Neural progenitor cell (in vitro differentiated cells): ENCODE results near the gene KLHDC9. TPM values are rescaled to one million over a fixed set of nuclear protein-coding genes. Genes with fewer than 3 reads are reported as not detected.

Experiments used
- DNase-seq: peaks from one replicate; pipeline ENCODE4 v3.0.0-alpha.2; 2016; ENCODE audit warnings: low spot score
- H2AFZ ChIP-seq: fragments of 200-600 bp; sonication (generic); replicated peaks from 2 replicates; pipeline ENCODE4 v1.6.1; 2016; ENCODE audit warnings: antibody characterized with exemption
- H3F3A ChIP-seq: fragments of 200-600 bp; sonication (generic); 2 replicates; pipeline ENCODE4 v1.6.1; 2016; ENCODE audit warnings: antibody characterized with exemption, low read depth
- H3K27ac ChIP-seq: fragments of 200-600 bp; sonication (generic); 2 replicates; pipeline ENCODE4 v1.5.1; 2016; ENCODE audit warnings: mild to moderate bottlenecking
- H3K27me3 ChIP-seq: fragments of 200-600 bp; sonication (generic); 2 replicates; pipeline ENCODE4 v1.6.1; 2016; ENCODE audit warnings: mild to moderate bottlenecking, moderate library complexity
- H3K36me3 ChIP-seq: fragments of 200-600 bp; sonication (generic); 2 replicates; pipeline ENCODE4 v1.5.1; 2016
- H3K4me1 ChIP-seq: fragments of 200-600 bp; sonication (generic); 2 replicates; pipeline ENCODE4 v1.6.1; 2016; ENCODE audit warnings: mixed run types
- H3K4me2 ChIP-seq: fragments of 200-600 bp; sonication (generic); 2 replicates; pipeline ENCODE4 v1.6.1; 2016
- H3K4me3 ChIP-seq: fragments of 200-600 bp; sonication (generic); 2 replicates; pipeline ENCODE4 v1.5.1; 2016
- H3K79me2 ChIP-seq: fragments of 200-600 bp; sonication (generic); 2 replicates; pipeline ENCODE4 v1.6.1; 2016; ENCODE audit warnings: low read depth
- H3K9ac ChIP-seq: fragments of 200-600 bp; sonication (generic); 2 replicates; pipeline ENCODE4 v1.6.1; 2016
- H3K9me3 ChIP-seq: fragments of 200-600 bp; sonication (generic); 2 replicates; pipeline ENCODE4 v1.5.1; 2016; ENCODE audit warnings: low read depth
- H4K20me1 ChIP-seq: fragments of 200-600 bp; sonication (generic); 2 replicates; pipeline ENCODE4 v1.6.1; 2016; ENCODE audit warnings: low read depth
- H3K27ac Mint-ChIP-seq: 3 replicates; pipeline ENCODE4 v1.8.0; 2021; ENCODE audit warnings: mixed read lengths
- H3K27me3 Mint-ChIP-seq: 2 replicates; pipeline ENCODE4 v1.8.0; 2022; ENCODE audit warnings: low read depth, mild to moderate bottlenecking, inconsistent platforms, moderate library complexity, mixed read lengths; ENCODE audit not compliant: insufficient read depth
- H3K36me3 Mint-ChIP-seq: 3 replicates; pipeline ENCODE4 v1.8.0; 2021; ENCODE audit warnings: mixed read lengths
- H3K4me1 Mint-ChIP-seq: 3 replicates; pipeline ENCODE4 v1.8.0; 2021; ENCODE audit warnings: mixed read lengths
- H3K4me3 Mint-ChIP-seq: 3 replicates; pipeline ENCODE4 v1.8.0; 2021; ENCODE audit warnings: mild to moderate bottlenecking, moderate library complexity, mixed read lengths
- H3K9me3 Mint-ChIP-seq: 3 replicates; pipeline ENCODE4 v1.8.0; 2020; ENCODE audit warnings: mixed read lengths
- EZH2 ChIP-seq: fragments of 200-600 bp; sonication (generic); IDR thresholded peaks from 2 replicates; pipeline ENCODE4 v1.6.1; 2017; ENCODE audit warnings: antibody characterized with exemption, mild to moderate bottlenecking, moderate library complexity
- EZH2phosphoT487 ChIP-seq: fragments of 200-600 bp; sonication (generic); IDR thresholded peaks from 2 replicates; pipeline ENCODE4 v1.6.1; 2017; ENCODE audit warnings: antibody characterized with exemption
- total RNA-seq: library from RNA; depleted of rRNA; stranded (reverse); fragments of >200 nt; gene quantifications from 2 replicates; pipeline ENCODE4 v1.2.3, GENCODE V29; 2015; ENCODE audit warnings: low replicate concordance
- TF ChIP-seq, protein P1 (sequence below): fragments of 200-600 bp; sonication (generic); IDR thresholded peaks from 2 replicates; pipeline ENCODE4 v1.5.1; 2017; ENCODE audit warnings: antibody characterized with exemption, mild to moderate bottlenecking

KLHDC9 gene
- total RNA-seq, 1 donor from 2014 or later, result 12.6 TPM

DNA sequence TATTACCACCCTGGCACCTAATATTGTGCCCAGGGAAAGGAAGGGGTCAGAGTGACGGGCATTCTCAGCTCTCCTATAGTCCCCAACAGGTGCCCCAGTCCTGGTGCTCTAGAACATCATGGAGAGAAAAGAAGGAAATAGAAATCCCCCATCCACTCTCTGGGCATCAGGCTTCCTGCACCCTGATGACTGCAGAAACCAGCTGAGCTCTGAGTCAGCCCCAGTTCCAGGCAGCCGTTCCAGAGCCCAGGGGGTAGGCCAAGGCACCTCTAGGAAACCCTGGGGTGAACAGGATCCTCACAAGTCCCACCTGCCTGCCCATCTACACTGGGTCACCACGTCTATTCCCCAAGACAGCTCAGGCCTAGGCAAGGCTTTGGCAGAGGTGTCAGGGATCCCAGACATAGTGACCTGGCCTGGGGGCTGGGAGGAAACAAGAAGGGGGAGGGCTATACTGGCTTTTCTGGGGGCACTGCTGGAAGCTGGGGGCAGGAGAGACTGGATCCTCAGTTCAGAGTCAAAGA lies 9.5 kb upstream of the KLHDC9 start:
- no peak overlapping the region for H3K27ac ChIP-seq
- no peaks in the 10 kb centered on the region for H4K20me1 ChIP-seq
- H2AFZ ChIP-seq, result no peak overlapping the region
- no peaks in the 10 kb centered on the region for H3F3A ChIP-seq
- H3K4me2 ChIP-seq, result no peak overlapping the region
- DNase-seq, result no peak
- no peaks in the 10 kb centered on the region for H3K9me3 ChIP-seq
- Mint-ChIP-seq H3K4me1 (peaks cover 19% of the 10 kb centered on the region), H3K27me3 (peaks cover 6% of the 10 kb centered on the region), H3K9me3 (no peaks in the 10 kb centered on the region), H3K27ac (peak overlapping the region; percentile 3), H3K36me3 (no peaks in the 10 kb centered on the region), H3K4me3 (no peak overlapping the region)
- no peaks in the 10 kb centered on the region for H3K79me2 ChIP-seq
- H3K27me3 ChIP-seq, result no peaks in the 10 kb centered on the region
- H3K36me3 ChIP-seq, result no peaks in the 10 kb centered on the region
- TF ChIP-seq, protein P1, sequence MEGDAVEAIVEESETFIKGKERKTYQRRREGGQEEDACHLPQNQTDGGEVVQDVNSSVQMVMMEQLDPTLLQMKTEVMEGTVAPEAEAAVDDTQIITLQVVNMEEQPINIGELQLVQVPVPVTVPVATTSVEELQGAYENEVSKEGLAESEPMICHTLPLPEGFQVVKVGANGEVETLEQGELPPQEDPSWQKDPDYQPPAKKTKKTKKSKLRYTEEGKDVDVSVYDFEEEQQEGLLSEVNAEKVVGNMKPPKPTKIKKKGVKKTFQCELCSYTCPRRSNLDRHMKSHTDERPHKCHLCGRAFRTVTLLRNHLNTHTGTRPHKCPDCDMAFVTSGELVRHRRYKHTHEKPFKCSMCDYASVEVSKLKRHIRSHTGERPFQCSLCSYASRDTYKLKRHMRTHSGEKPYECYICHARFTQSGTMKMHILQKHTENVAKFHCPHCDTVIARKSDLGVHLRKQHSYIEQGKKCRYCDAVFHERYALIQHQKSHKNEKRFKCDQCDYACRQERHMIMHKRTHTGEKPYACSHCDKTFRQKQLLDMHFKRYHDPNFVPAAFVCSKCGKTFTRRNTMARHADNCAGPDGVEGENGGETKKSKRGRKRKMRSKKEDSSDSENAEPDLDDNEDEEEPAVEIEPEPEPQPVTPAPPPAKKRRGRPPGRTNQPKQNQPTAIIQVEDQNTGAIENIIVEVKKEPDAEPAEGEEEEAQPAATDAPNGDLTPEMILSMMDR, result no peak
- TF ChIP-seq EZH2, result no peak
- no peak for TF ChIP-seq EZH2phosphoT487
- no peak overlapping the region for H3K4me3 ChIP-seq
- no peak overlapping the region for H3K9ac ChIP-seq
- peaks cover 11% of the 10 kb centered on the region for H3K4me1 ChIP-seq

GRCh38 chr1:161089251-161089924 lies 8.8 kb upstream of the KLHDC9 start, which contains the start of gene NECTIN4:
NECTIN4 (minus strand) TSS chr1:161089558; CDS start chr1:161089296, 262 bp downstream.
- Histone ChIP-seq H3K79me2 (no peaks in the 10 kb centered on the region), H3K27ac (no peak within 1 kb of the TSS), H3K4me2 (no peak within 1 kb of the TSS), H3K36me3 (no peaks in the 10 kb centered on the region), H3K27me3 (no peaks in the 10 kb centered on the region), H3K4me1 (peaks cover 11% of the 10 kb centered on the region), H3K9me3 (no peaks in the 10 kb centered on the region), H3K4me3 (no peak within 1 kb of the TSS), H3F3A (no peaks in the 10 kb centered on the region), H3K9ac (no peak within 1 kb of the TSS), H4K20me1 (no peaks in the 10 kb centered on the region), H2AFZ (no peak within 1 kb of the TSS)
- H3K4me1 Mint-ChIP-seq, result peaks cover 13% of the 10 kb centered on the region
- TF ChIP-seq EZH2 (no peak), EZH2phosphoT487 (no peak)
- TF ChIP-seq, protein P1, result no peak
- H3K9me3 Mint-ChIP-seq, result no peaks in the 10 kb centered on the region
- no peak within 1 kb of the TSS for H3K4me3 Mint-ChIP-seq
- H3K36me3 Mint-ChIP-seq, result no peaks in the 10 kb centered on the region
- H3K27me3 Mint-ChIP-seq, result peaks cover 2% of the 10 kb centered on the region
- no peak for DNase-seq
- H3K27ac Mint-ChIP-seq, result peak within 1 kb of the TSS; percentile 3

DNA sequence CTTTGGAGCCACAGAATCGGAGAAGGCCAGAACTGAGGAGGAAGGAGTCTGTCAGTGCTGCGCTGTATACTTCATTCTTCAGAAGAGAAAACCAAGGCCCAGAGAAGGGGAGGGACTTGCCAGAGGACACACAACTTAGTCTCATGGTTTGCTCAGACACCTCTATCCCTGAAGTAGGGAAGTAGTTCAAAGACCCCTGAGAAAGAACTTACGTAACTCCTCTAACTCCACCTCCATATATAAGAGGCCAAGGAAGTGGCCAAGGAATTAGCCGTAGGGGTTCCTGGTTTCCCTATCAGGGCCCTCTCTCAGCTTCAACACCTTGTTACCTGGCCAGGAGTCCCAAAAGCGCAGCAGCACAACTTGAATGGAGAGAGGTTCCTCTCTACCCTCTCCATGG lies 8.2 kb upstream of the KLHDC9 start:
- peaks cover 2% of the 10 kb centered on the region for H3K27me3 Mint-ChIP-seq
- H3K27ac Mint-ChIP-seq, result no peak overlapping the region
- Histone ChIP-seq H3K4me2 (no peak overlapping the region), H3K36me3 (no peaks in the 10 kb centered on the region), H3K9me3 (no peaks in the 10 kb centered on the region), H3K9ac (no peak overlapping the region), H3K27ac (no peak overlapping the region), H3K4me3 (no peak overlapping the region), H3K79me2 (no peaks in the 10 kb centered on the region), H3F3A (no peaks in the 10 kb centered on the region), H3K27me3 (no peaks in the 10 kb centered on the region), H4K20me1 (no peaks in the 10 kb centered on the region), H3K4me1 (peaks cover 11% of the 10 kb centered on the region), H2AFZ (no peak overlapping the region)
- no peak for DNase-seq
- TF ChIP-seq EZH2phosphoT487, result no peak
- TF ChIP-seq, protein P1, result no peak
- TF ChIP-seq EZH2, result no peak
- peaks cover 11% of the 10 kb centered on the region for H3K4me1 Mint-ChIP-seq
- H3K36me3 Mint-ChIP-seq, result no peaks in the 10 kb centered on the region
- H3K4me3 Mint-ChIP-seq, result no peak overlapping the region
- no peaks in the 10 kb centered on the region for H3K9me3 Mint-ChIP-seq
